SK-N-SH (cell line): ENCODE results near the gene MT1M. TPM values are rescaled to one million over a fixed set of nuclear protein-coding genes. Genes with fewer than 3 reads are reported as not detected.
"Not testable (repeated sequence)": the region's sequence is repeated elsewhere in the genome, so short reads cannot be mapped to it uniquely, and the experiment has no call there.

Experiments used
- CTCF ChIA-PET: fragments of 300-600, 350-600 bp; formaldehyde crosslinking; extraction: SDS; loops from one replicate; lab custom pipeline; 2021; lab: Yijun Ruan, JAX
- POLR2A ChIA-PET: fragments of 350-600 bp; sonication (Branson Sonifier 250); formaldehyde crosslinking; extraction: SDS; loops from one replicate; lab custom pipeline; 2020; ENCODE audit warnings: antibody characterized with exemption, inconsistent platforms; lab: Yijun Ruan, JAX
- DNase-seq: peaks from one replicate; pipeline ENCODE4 v3.0.0; 2012
- H2AFZ ChIP-seq: fragments of 200-600 bp; sonication (generic); 2 replicates; pipeline ENCODE4 v1.8.1; 2016; ENCODE audit warnings: antibody characterized with exemption, mild to moderate bottlenecking, low read depth
- H3F3A ChIP-seq: fragments of 200-600 bp; sonication (generic); replicated peaks from 2 replicates; pipeline ENCODE3; 2016; ENCODE audit warnings: antibody characterized with exemption, mild to moderate bottlenecking; ENCODE audit not compliant: insufficient read depth
- H3K27ac ChIP-seq, 2 experiments: fragments of 200-500 bp in 1 of 2; fragments of 200-600 bp in 1 of 2; sonication (Bioruptor generic) in 1 of 2; sonication (generic), shearing (Covaris generic) in 1 of 2; 2 replicates each; pipeline versions ENCODE4 v1.5.1 to v1.6.1; 2014 to 2016; ENCODE audit warnings: low read depth in 2 of 2, inconsistent platforms in 1 of 2, low read length in 1 of 2, mild to moderate bottlenecking in 1 of 2, mixed read lengths in 1 of 2
- H3K27me3 ChIP-seq: fragments of 200-600 bp; sonication (generic), shearing (Covaris generic); 2 replicates; pipeline ENCODE4 v1.6.1; 2016; ENCODE audit warnings: mixed run types; ENCODE audit not compliant: insufficient read depth
- H3K36me3 ChIP-seq, 2 experiments: fragments of 200-500 bp in 1 of 2; fragments of 200-600 bp in 1 of 2; sonication (Bioruptor generic) in 1 of 2; sonication (generic) in 1 of 2; replicated peaks in 1 of 2; 2 replicates each; pipeline versions ENCODE3 to v1.5.1; 2014 to 2016; ENCODE audit warnings: low read length in 1 of 2, mild to moderate bottlenecking in 1 of 2; ENCODE audit not compliant: insufficient read depth in 2 of 2, control insufficient read depth in 1 of 2
- H3K4me1 ChIP-seq, 2 experiments: fragments of 200-500 bp in 1 of 2; fragments of 200-600 bp in 1 of 2; sonication (Bioruptor generic) in 1 of 2; sonication (generic), shearing (Covaris generic) in 1 of 2; 2 replicates each; pipeline versions ENCODE4 v1.5.1 to v1.6.1; 2014 to 2016; ENCODE audit warnings: low read depth in 1 of 2, low read length in 1 of 2, mixed run types in 1 of 2; ENCODE audit not compliant: insufficient read depth in 2 of 2, control insufficient read depth in 1 of 2
- H3K4me2 ChIP-seq: fragments of 200-600 bp; sonication (generic), shearing (Covaris generic); 2 replicates; pipeline ENCODE4 v1.6.1; 2017; ENCODE audit warnings: mixed run types
- H3K4me3 ChIP-seq, 2 experiments: fragments of 200-500 bp in 1 of 2; fragments of 200-600 bp in 1 of 2; sonication (Bioruptor generic) in 1 of 2; sonication (generic), shearing (Covaris generic) in 1 of 2; 2 replicates each; pipeline versions ENCODE4 v1.5.1 to v1.8.1; 2014 to 2016; ENCODE audit warnings: low read depth in 2 of 2, inconsistent platforms in 1 of 2, low read length in 1 of 2, mild to moderate bottlenecking in 1 of 2, mixed read lengths in 1 of 2, moderate library complexity in 1 of 2
- H3K79me2 ChIP-seq: fragments of 200-600 bp; sonication (generic); 2 replicates; pipeline ENCODE4 v1.8.1; 2017; ENCODE audit warnings: mild to moderate bottlenecking; ENCODE audit not compliant: insufficient read depth
- H3K9ac ChIP-seq: fragments of 200-600 bp; sonication (generic); 2 replicates; pipeline ENCODE4 v1.6.1; 2017; ENCODE audit warnings: mixed run types
- H3K9me2 ChIP-seq: fragments of 200-600 bp; sonication (generic); 2 replicates; pipeline ENCODE4 v1.6.1; 2017; ENCODE audit warnings: mixed run types
- H3K9me3 ChIP-seq: fragments of 200-600 bp; sonication (generic); 2 replicates; pipeline ENCODE4 v1.6.1; 2017; ENCODE audit warnings: mixed run types, mild to moderate bottlenecking, moderate library complexity
- H4K20me1 ChIP-seq: fragments of 200-600 bp; sonication (generic); 2 replicates; pipeline ENCODE4 v1.6.1; 2017; ENCODE audit warnings: mild to moderate bottlenecking, mixed run types; ENCODE audit not compliant: insufficient read depth
- CTCF ChIP-seq: fragments of 200-600 bp; sonication (generic); IDR thresholded peaks from 2 replicates; pipeline ENCODE4 v1.6.1; 2017; ENCODE audit warnings: antibody characterized with exemption, mild to moderate bottlenecking, moderate library complexity
- ELF1 ChIP-seq: IDR thresholded peaks from 2 replicates; pipeline ENCODE4 v1.4.0; 2012
- FOXM1 ChIP-seq: IDR thresholded peaks from 2 replicates; pipeline ENCODE4 v1.4.0; 2012; ENCODE audit warnings: low read depth, mild to moderate bottlenecking
- GABPA ChIP-seq: IDR thresholded peaks from 2 replicates; pipeline ENCODE4 v1.4.0; 2012; ENCODE audit warnings: low read depth, mild to moderate bottlenecking
- JUND ChIP-seq: IDR thresholded peaks from 2 replicates; pipeline ENCODE4 v1.4.0; 2012
- NFIC ChIP-seq: IDR thresholded peaks from 2 replicates; pipeline ENCODE4 v1.4.0; 2012; ENCODE audit warnings: borderline replicate concordance
- PBX3 ChIP-seq: IDR thresholded peaks from 2 replicates; pipeline ENCODE4; 2012
- POLR2AphosphoS5 ChIP-seq: IDR thresholded peaks from 2 replicates; pipeline ENCODE4 v1.6.1; 2012; ENCODE audit warnings: low read depth, low read length
- RAD21 ChIP-seq: IDR thresholded peaks from 2 replicates; pipeline ENCODE4 v1.6.1; 2012; ENCODE audit warnings: mild to moderate bottlenecking, low read length
- SIN3A ChIP-seq: IDR thresholded peaks from 2 replicates; pipeline ENCODE4 v1.6.1; 2012; ENCODE audit warnings: low read depth, mild to moderate bottlenecking, low read length, moderate library complexity, borderline replicate concordance
- SMC3 ChIP-seq: IDR thresholded peaks from 2 replicates; pipeline ENCODE4 v1.6.1; 2012; ENCODE audit warnings: low read depth, low read length, improper control_type of control experiment
- WGBS: methylation state at CpG from one replicate; pipeline ENCODE4 v1.1.6; 2017; ENCODE audit warnings: low lambda C conversion rate; 5-methylcytosine and 5-hydroxymethylcytosine counted together
- polyA plus RNA-seq, 3 experiments: library from polyadenylated mRNA; depleted of rRNA; stranded (reverse); fragments of >200 nt; gene quantifications; 2 replicates each; pipeline ENCODE4 v1.2.3, GENCODE V29; 2012
- TF ChIP-seq, protein P1 (sequence below): IDR thresholded peaks from 2 replicates; pipeline ENCODE4 v1.6.1; 2012; ENCODE audit warnings: mild to moderate bottlenecking, low read depth, low read length, moderate library complexity

Gene MT1M
- polyA plus RNA-seq (2012; rRNA removed), result 0.45 and 1.3 TPM in 2 replicates
- 0.49 and 0.51 TPM in 2 replicates for polyA plus RNA-seq (2012; cell fraction: cytosol; rRNA removed)
- 0.15 TPM in 2 replicates for polyA plus RNA-seq (2012; cell fraction: nucleus; rRNA removed)

DNA sequence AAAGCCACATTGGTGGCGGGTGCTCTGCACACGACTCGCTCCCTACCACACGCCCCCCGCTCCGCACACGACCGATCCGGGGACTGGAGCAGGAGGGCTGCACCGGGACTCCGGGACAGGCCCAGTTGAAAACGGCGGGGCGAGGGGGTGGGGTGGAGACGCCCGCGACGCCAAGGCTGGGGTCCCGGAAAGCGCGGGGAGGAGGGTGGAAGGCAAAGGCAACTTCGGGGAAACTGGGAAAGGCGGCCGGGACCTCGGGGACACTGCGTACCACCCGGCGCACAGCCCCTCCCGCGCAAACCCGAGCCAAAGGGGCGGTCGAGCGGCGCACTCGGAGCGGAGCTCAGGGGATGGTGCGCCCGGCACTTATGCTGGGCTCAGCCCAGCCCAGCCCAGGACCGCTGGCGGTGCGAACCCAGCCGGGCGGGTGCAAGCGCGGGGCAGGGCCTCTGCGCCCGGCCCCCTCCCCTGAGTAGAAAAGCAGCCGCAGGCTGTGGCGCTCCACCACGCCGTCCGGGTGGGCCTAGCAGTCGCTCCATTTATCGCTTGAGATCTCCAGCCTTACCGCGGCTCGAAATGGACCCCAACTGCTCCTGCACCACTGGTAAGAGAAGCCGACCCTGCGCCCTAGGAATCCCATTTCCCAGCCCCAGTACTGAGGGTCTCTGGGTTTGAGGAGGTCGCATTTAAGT, at the start of gene MT1M:
Gene MT1M, plus strand, starts transcription at position 504 of the 692 bp plus-strand sequence. Its CDS starts 73 bp downstream, at position 577.
- Histone ChIP-seq H3K9ac (no peak within 1 kb of the TSS), H2AFZ (peak within 1 kb of the TSS; percentile 35; the same call in 1 of the 2 replicates), H3K4me1 (peaks cover 0 to 26% of the 10 kb centered on the region in 2 experiments; a peak in 1 of 4 replicates), H3K4me3 (peak within 1 kb of the TSS in 1 of 2 experiments; percentile 31; a peak in 2 of 4 replicates), H3K4me2 (no peak within 1 kb of the TSS), H3K36me3 (no peaks in the 10 kb centered on the region), H3F3A (no peaks in the 10 kb centered on the region), H3K27me3 (peaks cover 25% of the 10 kb centered on the region; the same call in 1 of the 2 replicates), H3K79me2 (no peaks in the 10 kb centered on the region), H3K9me2 (no peaks in the 10 kb centered on the region), H3K9me3 (no peaks in the 10 kb centered on the region), H4K20me1 (no peaks in the 10 kb centered on the region), H3K27ac (no peak within 1 kb of the TSS)
- CTCF ChIA-PET, result interaction anchor here (1.5 kb wide), 1 partner anchor 32 kb away, joined by 3 read pairs; no protein-coding TSS in a partner anchor
- DNase-seq, result peak; percentile 66
- TF ChIP-seq RAD21 (no peak), NFIC (no peak), GABPA (no peak), ELF1 (no peak), POLR2AphosphoS5 (no peak), JUND (no peak), SIN3A (no peak), SMC3 (no peak), CTCF (no peak), FOXM1 (no peak), PBX3 (no peak)
- TF ChIP-seq, protein P1, sequence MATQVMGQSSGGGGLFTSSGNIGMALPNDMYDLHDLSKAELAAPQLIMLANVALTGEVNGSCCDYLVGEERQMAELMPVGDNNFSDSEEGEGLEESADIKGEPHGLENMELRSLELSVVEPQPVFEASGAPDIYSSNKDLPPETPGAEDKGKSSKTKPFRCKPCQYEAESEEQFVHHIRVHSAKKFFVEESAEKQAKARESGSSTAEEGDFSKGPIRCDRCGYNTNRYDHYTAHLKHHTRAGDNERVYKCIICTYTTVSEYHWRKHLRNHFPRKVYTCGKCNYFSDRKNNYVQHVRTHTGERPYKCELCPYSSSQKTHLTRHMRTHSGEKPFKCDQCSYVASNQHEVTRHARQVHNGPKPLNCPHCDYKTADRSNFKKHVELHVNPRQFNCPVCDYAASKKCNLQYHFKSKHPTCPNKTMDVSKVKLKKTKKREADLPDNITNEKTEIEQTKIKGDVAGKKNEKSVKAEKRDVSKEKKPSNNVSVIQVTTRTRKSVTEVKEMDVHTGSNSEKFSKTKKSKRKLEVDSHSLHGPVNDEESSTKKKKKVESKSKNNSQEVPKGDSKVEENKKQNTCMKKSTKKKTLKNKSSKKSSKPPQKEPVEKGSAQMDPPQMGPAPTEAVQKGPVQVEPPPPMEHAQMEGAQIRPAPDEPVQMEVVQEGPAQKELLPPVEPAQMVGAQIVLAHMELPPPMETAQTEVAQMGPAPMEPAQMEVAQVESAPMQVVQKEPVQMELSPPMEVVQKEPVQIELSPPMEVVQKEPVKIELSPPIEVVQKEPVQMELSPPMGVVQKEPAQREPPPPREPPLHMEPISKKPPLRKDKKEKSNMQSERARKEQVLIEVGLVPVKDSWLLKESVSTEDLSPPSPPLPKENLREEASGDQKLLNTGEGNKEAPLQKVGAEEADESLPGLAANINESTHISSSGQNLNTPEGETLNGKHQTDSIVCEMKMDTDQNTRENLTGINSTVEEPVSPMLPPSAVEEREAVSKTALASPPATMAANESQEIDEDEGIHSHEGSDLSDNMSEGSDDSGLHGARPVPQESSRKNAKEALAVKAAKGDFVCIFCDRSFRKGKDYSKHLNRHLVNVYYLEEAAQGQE, result no peak
- WGBS, result 69% methylated on average over 45 of the region's 61 CpGs
- POLR2A ChIA-PET, result no interaction called here

- DNase-seq, H4K20me1 ChIP-seq, H3K27ac ChIP-seq, H3K9me2 ChIP-seq, H3K4me3 ChIP-seq, H3K36me3 ChIP-seq, H3K4me1 ChIP-seq, POLR2A ChIA-PET, H3K9ac ChIP-seq, H3K79me2 ChIP-seq, H3K4me2 ChIP-seq, H3F3A ChIP-seq, H3K27me3 ChIP-seq, H3K9me3 ChIP-seq, H2AFZ ChIP-seq: not testable (repeated sequence)
- CTCF ChIA-PET, result interaction anchor here (1.2 to 1.8 kb wide), 2 partner anchors 21 to 119 kb away, joined by 5 to 8 read pairs; no protein-coding TSS in a partner anchor
- 100% methylated on average over 2 of the region's 2 CpGs for WGBS
These were observed 49.5 kb upstream of the MT1M start for GRCh38 chr16:56582911-56583310.
